A549 (cell line): Measurements from ENCODE around the gene KCNJ11.

Source experiments
- CBX8 ChIP-seq: fragments of 200-600 bp; sonication (generic); IDR thresholded peaks from 2 replicates; pipeline ENCODE4 v1.6.1; 2016
- TF ChIP-seq, protein P1 (sequence below): fragments of >200 bp; sonication (Bioruptor Twin); formaldehyde crosslinking; IDR thresholded peaks from 3 replicates; pipeline ENCODE4 v1.5.1; 2016
- TF ChIP-seq, protein P2 (sequence below): IDR thresholded peaks from 2 replicates; pipeline ENCODE4 v1.6.1; 2012; ENCODE audit warnings: low read depth, borderline replicate concordance

DNA sequence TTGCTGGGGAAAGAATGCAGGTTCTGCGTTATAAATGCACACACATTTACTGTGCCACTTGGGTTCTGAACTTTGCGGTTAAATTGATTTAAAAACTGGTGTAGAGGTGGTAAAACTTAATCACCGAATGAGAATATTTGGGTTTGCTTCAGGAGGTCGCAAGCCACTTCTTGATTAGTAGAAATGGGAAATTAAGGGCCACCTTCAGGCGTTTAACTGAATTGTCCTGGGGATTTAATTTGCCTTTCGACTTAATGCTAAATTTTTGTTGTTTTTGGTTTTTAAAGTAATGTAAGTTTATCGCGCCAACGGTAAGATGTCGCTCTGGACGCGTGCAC is 37.3 kb downstream of the KCNJ11 start:
- TF ChIP-seq, protein P1, sequence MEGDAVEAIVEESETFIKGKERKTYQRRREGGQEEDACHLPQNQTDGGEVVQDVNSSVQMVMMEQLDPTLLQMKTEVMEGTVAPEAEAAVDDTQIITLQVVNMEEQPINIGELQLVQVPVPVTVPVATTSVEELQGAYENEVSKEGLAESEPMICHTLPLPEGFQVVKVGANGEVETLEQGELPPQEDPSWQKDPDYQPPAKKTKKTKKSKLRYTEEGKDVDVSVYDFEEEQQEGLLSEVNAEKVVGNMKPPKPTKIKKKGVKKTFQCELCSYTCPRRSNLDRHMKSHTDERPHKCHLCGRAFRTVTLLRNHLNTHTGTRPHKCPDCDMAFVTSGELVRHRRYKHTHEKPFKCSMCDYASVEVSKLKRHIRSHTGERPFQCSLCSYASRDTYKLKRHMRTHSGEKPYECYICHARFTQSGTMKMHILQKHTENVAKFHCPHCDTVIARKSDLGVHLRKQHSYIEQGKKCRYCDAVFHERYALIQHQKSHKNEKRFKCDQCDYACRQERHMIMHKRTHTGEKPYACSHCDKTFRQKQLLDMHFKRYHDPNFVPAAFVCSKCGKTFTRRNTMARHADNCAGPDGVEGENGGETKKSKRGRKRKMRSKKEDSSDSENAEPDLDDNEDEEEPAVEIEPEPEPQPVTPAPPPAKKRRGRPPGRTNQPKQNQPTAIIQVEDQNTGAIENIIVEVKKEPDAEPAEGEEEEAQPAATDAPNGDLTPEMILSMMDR = 0 out of 3 replicates have a peak, but pooled peaks have one; percentile 10
- TF ChIP-seq, protein P2, sequence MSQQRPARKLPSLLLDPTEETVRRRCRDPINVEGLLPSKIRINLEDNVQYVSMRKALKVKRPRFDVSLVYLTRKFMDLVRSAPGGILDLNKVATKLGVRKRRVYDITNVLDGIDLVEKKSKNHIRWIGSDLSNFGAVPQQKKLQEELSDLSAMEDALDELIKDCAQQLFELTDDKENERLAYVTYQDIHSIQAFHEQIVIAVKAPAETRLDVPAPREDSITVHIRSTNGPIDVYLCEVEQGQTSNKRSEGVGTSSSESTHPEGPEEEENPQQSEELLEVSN = no peak
- no peak for TF ChIP-seq CBX8
